Psoas muscle (tissue), 8 donors: ENCODE measurements around the gene HOXD8. TPM values are rescaled to one million over a fixed set of nuclear protein-coding genes. Genes with fewer than 3 reads are reported as not detected.

Experiments used
- ATAC-seq, 4 donors: fragments of 200-7000 bp; cut with Tn5 transposase; one replicate each; pipeline ENCODE4 v1.9.1; 2020; ENCODE audit warnings: moderate library complexity in 3 of 4, mild to moderate bottlenecking in 2 of 4
- DNase-seq, 2 donors: peaks; one replicate each; pipeline ENCODE4 v3.0.0-alpha.2; 2020
- H3K27ac ChIP-seq: fragments of 200-600 bp; one replicate; pipeline ENCODE4 v1.8.0; 2022
- H3K27me3 ChIP-seq, 3 donors: fragments of 200-600 bp in 1 of 3; one replicate each; pipeline versions ENCODE4 v1.6.1 to v1.8.0; 2013 to 2022; ENCODE audit warnings: low read length in 2 of 3, mild to moderate bottlenecking in 2 of 3, moderate library complexity in 1 of 3; ENCODE audit not compliant: insufficient read depth in 3 of 3
- H3K36me3 ChIP-seq, 2 donors: fragments of 200-600 bp in 1 of 2; one replicate each; pipeline versions ENCODE4 v1.6.1 to v1.8.0; 2013 to 2022; ENCODE audit warnings: low read depth in 1 of 2, mild to moderate bottlenecking in 1 of 2, moderate library complexity in 1 of 2; ENCODE audit not compliant: insufficient read depth in 1 of 2
- H3K4me1 ChIP-seq: fragments of 200-600 bp; one replicate; pipeline ENCODE4 v1.8.0; 2022
- H3K4me3 ChIP-seq: fragments of 200-600 bp; one replicate; pipeline ENCODE4 v1.8.0; 2022; ENCODE audit warnings: mild to moderate bottlenecking
- H3K9me3 ChIP-seq: fragments of 200-600 bp; one replicate; pipeline ENCODE4 v1.8.0; 2022
- WGBS, 3 donors: extraction: QIAGEN DNeasy Blood & Tissue Kit; methylation state at CpG; one replicate each; pipeline versions ENCODE4 v1.1.6 to v1.1.7; 2013; 5-methylcytosine and 5-hydroxymethylcytosine counted together
- intact Hi-C, 2 donors: fragments of 100-400 bp; cut with DNase I; formaldehyde crosslinking; loops; one replicate each; pipeline versions ENCODE4 v1.11.0 to v1.14.2; 2022
- polyA plus RNA-seq, 3 donors: library from polyadenylated mRNA; stranded (reverse); fragments of 200-250 nt; gene quantifications; one replicate each; pipeline ENCODE4 v1.2.3, GENCODE V29; 2013
- total RNA-seq, 4 donors: library from RNA; stranded (reverse); fragmentation: NEBNext Ultra II Directional in 2 of 4; extraction: Animal tissue kit (Norgen Biotek cat#: 25700) in 2 of 4; gene quantifications; one replicate each; pipeline versions ENCODE4 v1.2.1 to v1.2.4, GENCODE V29; 2021 to 2023
- TF ChIP-seq, protein P1 (sequence below): fragments of 200-600 bp; IDR thresholded peaks from one replicate; pipeline ENCODE4 v1.8.0; 2022; ENCODE audit warnings: antibody characterized with exemption
- donor health status: healthy with polysubstance abuse.
- donor health status: DM: no; HTN: no; CAD: no; lungs with moderate emphysema.
- donor health status: Bipolar disorder and iron deficiency.
- donor health status: healthy.
- donor health status: DM: yes; HTN: yes; CAD: no.
- donor health status: DM: no; HTN: no; CAD: no.
- donor health status: DM: no; HTN: no; CAD: no.
- donor health status: DM: yes; HTN: yes; CAD: no.

The HOXD8 gene
- total and polyA plus RNA-seq, 7 donors, result 3.3 to 52.5 (median 12.9) TPM

DNA sequence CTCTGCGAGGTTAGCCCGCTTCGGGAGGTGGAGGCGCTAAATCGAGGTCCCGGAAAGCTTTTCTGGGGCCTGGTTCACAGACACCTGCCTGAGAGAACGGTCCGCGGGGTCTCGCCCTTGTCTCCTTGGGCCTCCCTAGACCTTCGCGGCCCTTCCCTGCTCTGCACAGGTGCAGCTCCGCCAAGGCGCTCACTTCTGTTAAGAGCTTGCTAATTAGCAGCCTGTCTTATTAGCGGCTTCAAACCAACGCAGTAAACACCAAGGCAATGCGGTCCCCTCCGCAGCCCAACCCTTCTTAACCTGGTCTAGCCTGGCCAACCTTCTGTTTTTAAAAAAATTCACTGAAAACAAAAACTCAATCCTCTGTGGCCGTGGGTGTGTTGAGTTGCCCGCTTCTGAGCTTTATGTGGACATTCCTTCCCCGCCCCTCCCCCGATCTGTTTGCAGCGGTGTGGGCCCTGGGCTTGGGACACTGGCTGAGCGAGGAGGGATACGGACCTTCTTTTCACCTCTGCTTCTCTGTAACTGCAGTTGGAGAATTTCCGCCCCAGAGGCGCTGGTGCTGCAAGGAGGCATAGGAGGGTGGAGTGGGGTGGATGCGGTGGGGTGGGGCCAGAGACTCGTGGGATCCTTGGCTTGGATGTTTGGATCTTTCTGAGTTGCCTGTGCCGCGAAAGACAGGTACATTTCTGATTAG lies 18.4 kb downstream of the HOXD8 start:
- Histone ChIP-seq H3K36me3 (peaks cover 2 to 19% of the 10 kb centered on the region in 2 donors), H3K27me3 (no peaks in the 10 kb centered on the region), H3K4me1 (peaks cover 9% of the 10 kb centered on the region), H3K4me3 (no peak overlapping the region), H3K9me3 (no peaks in the 10 kb centered on the region), H3K27ac (no peak overlapping the region)
- intact Hi-C loops, result no loop called here
- peak in 1 of 2 donors; percentile 11 for DNase-seq
- ATAC-seq, result no peak
- WGBS, 3 donors, result 83 to 86% (median 83%) methylated on average over 30 to 31 of the region's 31 CpGs
- TF ChIP-seq, protein P1, sequence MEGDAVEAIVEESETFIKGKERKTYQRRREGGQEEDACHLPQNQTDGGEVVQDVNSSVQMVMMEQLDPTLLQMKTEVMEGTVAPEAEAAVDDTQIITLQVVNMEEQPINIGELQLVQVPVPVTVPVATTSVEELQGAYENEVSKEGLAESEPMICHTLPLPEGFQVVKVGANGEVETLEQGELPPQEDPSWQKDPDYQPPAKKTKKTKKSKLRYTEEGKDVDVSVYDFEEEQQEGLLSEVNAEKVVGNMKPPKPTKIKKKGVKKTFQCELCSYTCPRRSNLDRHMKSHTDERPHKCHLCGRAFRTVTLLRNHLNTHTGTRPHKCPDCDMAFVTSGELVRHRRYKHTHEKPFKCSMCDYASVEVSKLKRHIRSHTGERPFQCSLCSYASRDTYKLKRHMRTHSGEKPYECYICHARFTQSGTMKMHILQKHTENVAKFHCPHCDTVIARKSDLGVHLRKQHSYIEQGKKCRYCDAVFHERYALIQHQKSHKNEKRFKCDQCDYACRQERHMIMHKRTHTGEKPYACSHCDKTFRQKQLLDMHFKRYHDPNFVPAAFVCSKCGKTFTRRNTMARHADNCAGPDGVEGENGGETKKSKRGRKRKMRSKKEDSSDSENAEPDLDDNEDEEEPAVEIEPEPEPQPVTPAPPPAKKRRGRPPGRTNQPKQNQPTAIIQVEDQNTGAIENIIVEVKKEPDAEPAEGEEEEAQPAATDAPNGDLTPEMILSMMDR, result no peak

DNA sequence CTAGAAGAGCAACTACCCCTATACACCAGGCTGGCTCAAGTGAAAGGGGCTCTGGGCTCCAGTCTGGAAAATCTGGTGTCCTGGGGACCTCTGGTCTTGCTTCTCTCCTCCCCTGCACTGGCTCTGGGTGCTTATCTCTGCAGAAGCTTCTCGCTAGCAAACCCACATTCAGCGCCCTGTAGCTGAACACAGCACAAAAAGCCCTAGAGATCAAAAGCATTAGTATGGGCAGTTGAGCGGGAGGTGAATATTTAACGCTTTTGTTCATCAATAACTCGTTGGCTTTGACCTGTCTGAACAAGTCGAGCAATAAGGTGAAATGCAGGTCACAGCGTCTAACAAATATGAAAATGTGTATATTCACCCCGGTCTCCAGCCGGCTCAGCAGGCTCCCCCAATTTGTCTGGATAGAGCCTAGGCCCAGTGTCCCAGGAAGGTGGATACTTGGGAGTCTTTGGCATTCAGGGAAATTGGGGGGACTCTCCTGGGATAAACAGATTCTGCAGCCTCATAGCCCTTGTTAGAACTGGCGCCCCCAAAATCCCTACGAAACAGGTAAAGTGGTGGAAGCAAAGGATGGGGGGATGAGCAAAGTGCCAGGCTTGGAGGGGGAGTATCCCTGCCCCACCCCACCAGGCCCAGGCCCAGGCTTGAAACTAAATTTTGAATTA lies 19.4 kb downstream of the HOXD8 start:
- TF ChIP-seq, protein P1, result no peak
- Histone ChIP-seq H3K4me1 (peaks cover 9% of the 10 kb centered on the region), H3K4me3 (no peak overlapping the region), H3K9me3 (no peaks in the 10 kb centered on the region), H3K36me3 (peaks cover 2 to 28% of the 10 kb centered on the region in 2 donors), H3K27me3 (no peaks in the 10 kb centered on the region), H3K27ac (no peak overlapping the region)
- intact Hi-C loops, result no loop called here
- DNase-seq, result no peak
- no peak for ATAC-seq
- WGBS, 3 donors, result 87 to 94% (median 90%) methylated on average over 11 of the region's 11 CpGs

DNA sequence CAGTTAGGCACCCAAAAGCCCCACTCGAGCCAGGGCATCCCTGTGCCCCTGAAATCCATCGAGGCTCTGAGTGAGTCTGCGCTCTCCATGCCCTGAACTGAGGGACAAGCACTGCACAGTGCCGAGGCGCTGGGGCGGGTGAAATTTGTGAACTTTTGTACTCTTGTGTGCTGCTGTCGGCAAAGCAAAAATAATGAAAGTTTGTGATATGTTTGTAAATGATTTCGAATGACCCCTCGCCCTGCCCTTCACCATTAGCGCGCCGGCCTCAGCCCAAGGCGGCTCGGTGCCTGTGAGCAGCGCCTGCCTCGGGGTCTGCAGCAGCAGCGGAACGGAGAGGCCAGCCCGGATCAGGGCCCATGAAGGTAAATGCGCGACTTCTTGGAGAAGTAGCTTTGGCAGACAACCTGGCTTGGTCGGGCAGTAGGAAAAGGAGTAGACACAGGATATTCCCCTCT lies 20.0 kb downstream of the HOXD8 start:
- intact Hi-C loops, result no loop called here

DNA sequence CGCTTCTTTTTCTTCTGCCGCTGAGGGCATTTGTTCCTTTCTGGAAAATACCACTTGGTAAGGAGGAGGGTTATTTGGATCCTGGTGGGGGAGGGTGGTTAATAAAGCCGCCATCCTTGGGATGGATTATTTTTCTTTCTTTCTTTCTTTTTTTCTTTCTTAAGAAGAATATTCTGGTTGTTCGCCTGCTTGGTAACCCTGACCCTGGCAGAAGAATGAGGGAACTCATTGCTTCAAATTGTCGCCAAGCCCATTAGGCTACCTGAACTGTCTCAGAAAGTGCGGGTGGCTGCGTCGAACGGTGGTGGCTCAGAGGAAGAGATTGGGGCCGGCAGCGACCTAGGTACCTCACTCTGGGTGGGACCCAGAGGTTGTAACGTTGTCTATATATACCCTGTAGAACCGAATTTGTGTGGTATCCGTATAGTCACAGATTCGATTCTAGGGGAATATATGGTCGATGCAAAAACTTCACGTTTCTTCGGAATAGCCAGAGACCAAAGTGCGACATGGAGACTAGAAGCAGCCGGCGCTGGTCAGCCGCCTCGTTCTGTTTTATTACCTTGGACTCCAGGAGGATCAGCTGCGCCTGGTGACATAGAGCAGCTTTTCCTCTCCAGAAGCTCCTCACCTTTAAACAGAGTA lies 20.6 kb downstream of the HOXD8 start:
- Histone ChIP-seq H3K4me3 (no peak overlapping the region), H3K9me3 (no peaks in the 10 kb centered on the region), H3K27ac (no peak overlapping the region), H3K36me3 (peaks cover 2 to 38% of the 10 kb centered on the region in 2 donors), H3K4me1 (peaks cover 9% of the 10 kb centered on the region), H3K27me3 (no peaks in the 10 kb centered on the region)
- 82 to 85% (median 82%) methylated on average over 24 of the region's 24 CpGs for WGBS, 3 donors
- intact Hi-C loops, result no loop called here
- DNase-seq (no peak), ATAC-seq (no peak)
- TF ChIP-seq, protein P1, result no peak

More for the DNA sequence above, 20.0 kb downstream of the HOXD8 start:
- Histone ChIP-seq H3K4me1 (peaks cover 9% of the 10 kb centered on the region), H3K27ac (no peak overlapping the region), H3K36me3 (peaks cover 2 to 34% of the 10 kb centered on the region in 2 donors), H3K9me3 (no peaks in the 10 kb centered on the region), H3K27me3 (no peaks in the 10 kb centered on the region), H3K4me3 (no peak overlapping the region)
- WGBS, 3 donors, result 83 to 90% (median 86%) methylated on average over 22 of the region's 22 CpGs
- DNase-seq, result no peak
- ATAC-seq, result no peak
- TF ChIP-seq, protein P1, result no peak
